Measurements from ENCODE around the gene VHLL.

The VHLL gene

DNA sequence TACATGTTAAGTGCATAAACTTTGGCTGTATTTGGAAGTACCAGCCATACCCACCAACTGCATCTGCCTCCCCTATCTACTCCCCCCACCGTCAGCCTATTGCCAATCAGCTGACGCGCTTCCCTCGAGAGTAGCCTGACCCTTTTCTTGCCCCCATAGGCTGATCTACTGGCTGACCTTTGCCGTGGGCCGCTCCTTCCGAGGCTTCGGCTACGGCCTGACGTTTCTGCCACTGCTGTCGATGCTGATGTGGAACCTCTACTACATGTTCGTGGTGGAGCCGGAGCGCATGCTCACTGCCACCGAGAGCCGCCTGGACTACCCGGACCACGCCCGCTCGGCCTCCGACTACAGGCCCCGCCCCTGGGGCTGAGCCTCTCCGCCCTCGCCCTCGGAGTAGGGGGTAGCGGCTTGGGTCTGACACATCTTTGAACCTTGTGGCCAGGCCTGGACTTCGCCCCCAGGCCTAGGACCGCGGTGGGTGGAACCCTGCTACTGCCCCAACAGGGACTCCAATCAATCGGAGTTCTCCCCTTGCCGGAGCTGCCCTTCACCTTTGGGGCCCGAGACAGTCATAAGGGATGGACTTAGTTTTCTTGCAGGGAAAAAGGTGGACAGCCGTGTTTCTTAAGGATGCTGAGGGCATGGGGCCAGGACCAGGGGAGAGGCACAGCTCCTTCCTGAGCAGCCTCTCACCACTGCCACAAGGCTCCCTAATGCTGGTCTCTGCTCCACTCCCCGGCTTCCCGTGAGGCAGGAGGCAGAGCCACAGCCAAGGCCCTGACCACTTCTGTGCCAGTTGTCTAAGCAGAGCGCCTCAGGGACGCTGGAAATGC is 7.7 kb downstream of the VHLL start:
- peak in 1 of 3 experiments; percentile 82 for DNase-seq

DNA sequence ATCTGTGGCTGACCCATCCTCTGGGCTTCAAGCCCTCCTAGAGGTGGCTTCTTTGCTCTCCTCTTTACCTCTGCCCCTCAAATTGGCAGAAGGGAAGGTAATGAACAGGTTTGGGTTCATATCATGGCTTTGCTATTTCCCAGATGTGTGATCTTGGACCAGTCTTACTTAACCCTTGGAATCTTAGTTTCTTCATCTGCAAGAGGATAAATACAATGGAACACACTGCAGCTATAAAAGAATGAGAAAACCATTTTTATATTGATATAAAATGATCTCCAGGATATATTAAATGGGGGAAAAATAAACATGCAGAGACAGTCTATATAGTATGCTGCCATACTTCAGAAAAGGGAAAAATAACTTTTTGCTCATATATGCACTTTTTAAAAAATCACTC is 9.2 kb downstream of the VHLL start:
- no peak for DNase-seq

DNA sequence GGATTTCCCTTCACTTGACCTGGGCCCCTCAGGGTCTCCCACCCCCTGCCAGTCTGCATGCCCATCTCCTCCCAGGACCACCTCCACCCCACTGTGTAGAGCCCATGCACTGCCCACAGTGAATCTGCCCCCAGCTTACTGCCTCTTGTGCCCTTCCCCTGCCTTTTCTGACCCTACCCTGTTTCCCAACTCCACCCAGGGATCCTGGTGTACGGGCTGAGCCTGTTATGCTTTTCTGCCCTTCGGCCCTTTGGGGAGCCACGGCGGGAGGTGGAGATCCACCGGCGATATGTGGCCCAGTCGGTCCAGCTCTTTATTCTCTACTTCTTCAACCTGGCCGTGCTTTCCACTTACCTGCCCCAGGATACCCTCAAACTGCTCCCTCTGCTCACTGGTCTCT is 13.0 kb downstream of the VHLL start:
- DNase-seq, result no peak

DNA sequence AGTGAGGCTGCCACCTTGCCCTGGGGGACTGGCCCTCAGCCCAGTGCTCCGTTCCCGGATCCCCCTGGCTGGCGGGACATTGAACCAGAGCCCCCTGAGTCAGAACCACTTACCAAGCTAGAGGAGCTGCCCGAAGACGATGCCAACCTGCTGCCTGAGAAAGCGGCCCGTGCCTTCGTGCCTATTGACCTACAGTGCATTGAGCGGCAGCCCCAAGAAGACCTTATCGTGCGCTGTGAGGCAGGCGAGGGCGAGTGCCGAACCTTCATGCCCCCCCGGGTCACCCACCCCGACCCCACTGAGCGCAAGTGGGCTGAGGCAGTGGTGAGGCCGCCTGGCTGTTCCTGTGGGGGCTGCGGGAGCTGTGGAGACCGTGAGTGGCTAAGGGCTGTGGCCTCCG is 13.7 kb downstream of the VHLL start:
- DNase-seq, result no peak

DNA sequence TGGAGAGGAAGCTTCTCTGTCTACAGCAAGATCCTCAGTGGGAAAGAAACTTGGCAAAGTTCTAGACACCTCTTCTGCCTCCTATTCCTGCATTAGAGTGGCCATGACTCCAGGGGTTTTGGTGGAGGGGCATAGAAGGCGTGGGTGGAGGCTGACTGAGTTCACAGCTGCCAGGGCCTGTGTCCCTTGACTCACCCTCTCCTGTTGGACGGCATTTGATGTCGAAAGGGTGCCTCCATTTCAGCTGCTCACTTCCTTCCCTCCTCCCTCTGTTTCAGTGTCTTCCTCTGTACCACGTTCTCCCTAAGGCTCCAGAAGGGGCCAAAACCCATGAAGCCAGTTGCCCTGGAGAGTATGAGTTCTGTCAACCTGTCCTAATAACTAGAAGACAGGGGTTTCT is 14.3 kb downstream of the VHLL start:
- no peak for DNase-seq

DNA sequence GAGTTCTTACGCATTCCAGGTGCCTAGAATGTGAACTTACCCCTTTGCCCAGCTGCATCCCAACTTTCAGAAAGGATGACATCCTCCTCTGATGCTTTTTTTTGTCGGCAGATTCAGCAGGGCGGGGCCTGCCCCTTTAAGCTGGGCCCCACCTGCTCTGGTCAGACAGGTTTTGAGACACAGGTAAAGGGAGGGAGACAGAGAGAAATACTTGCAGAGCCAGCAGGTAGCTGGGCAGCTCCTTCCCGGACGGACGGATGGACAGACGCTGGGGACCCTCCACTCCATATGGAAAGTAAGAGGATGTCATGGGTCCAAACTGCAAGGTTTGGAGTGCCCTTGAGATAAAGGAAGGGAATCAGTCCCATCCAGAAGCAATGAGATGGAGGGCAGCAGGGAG is 15.0 kb downstream of the VHLL start, which contains the start of gene TMEM79:
Gene TMEM79 (plus strand): TSS at position 214 of the 400 bp plus-strand sequence. CDS start 902 bp downstream, outside the sequence.
- no peak for DNase-seq

DNA sequence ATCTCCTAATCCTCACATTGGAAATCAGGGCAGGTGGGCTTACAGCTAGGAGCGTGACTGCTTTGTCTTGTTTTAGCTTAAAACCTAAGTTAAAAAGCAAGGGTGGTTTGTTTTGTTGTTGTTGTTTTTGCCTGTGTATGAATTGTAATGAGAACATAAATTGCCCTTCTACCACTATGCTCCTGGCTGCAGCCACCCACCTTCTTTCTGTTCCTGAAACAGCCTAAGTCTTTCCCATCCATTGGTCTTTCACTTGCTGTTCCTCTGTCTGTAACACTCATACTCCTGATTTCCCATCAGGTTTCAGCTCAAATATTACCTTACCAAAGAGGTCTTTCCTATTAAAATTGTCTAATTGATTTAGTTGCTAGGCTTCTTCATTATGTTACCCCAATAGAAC is 15.6 kb downstream of the VHLL start:
- DNase-seq, result no peak

DNA sequence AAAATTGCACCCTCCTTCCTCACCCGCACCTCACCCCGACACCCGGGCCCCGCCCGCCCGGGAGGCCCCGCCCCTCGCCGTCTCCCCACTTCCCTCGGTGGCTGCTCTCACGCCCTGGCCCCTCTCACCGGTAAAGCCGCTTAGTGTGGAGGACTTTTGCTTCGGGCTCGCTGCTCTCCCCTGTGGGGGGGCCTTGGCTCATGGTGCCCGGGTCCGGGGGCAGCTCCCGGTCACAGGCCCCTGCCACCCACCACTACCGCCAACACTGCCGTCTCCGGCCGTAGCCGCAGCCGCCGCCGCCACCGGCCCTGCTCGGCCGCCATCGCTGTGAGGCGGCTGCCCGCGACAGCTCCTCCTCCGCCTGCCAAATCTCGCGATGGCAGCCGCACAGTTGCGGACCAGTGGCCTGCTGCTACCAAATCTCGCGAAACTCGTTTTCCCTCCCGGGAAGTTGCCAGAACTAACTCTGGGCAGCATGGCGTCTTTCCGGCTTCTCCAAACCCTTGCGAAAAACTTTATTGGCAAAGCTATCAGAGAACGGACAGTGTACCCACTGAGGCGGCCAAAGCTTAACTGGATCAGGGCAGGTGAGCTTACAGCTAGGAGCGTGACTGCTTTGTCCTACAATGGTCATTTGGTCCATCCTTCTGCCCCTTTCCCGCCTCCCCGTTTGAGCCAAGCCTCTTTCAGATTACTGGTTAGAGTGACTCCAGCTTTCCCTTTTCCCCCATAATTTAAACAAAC is 16.5 kb downstream of the VHLL start, which contains the start of gene SMG5:
Gene SMG5 (minus strand): TSS at position 347 of the 744 bp plus-strand sequence. CDS start 145 bp downstream, at position 202.
- DNase-seq, result peak; percentile 96 to 100 (median 99)

DNA sequence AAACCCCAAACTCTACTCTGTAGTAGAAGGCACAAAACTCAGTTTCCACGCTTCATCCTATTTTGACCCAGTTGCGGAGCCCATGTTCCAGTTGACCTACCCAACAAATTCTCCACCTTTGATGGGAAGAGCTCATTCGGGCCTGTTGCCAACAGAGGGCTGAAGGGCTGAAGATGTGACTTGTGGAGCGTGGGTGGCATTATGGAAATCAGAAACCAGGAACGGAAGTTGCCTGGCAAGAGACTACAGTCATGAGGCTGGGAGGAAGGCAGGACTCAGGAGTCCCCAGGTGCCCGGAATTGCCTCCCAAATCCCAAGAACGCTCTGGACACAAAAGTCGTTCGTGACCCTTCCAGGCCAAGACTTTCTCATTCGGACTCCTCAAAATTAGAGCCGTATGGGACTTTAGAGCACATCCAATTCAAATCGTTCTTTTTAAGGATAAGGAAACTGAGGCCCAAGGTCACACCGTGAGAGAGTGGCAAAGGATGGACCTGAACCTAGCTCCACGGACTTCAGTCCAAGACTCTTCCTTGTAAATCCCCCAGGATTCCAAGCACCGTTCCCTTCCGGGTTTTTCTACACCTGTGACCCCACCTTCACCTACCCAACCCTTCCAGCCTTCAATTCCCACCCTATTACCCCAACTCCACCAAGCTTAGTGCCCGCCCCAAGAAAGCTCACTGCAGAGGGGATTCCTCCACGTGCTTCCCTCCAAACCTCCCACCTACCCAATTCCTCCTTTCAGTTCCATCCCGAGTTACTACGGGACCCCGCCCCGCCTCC is 17.2 kb downstream of the VHLL start:
- DNase-seq, result peak; percentile 60 to 70 (median 66)

DNA sequence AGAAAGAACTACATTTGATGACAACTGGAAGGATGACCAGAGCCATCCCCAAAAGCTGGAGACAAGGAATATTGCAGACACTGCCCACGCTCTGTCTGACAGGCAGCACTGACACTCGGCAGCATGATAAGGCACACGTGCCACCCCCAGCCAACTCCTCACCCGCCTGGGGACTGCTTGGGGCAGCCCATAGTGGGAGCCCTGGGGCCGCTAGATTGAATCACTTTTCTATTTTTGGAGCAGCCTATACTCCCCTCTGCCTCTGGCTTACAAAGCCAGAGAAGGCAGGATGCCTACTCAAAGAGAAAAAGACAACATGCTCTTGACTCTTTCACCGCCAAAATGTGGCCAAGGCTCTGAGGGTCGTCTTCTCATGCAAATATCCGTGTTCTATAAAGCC is 17.8 kb downstream of the VHLL start:
- no peak for DNase-seq

DNA sequence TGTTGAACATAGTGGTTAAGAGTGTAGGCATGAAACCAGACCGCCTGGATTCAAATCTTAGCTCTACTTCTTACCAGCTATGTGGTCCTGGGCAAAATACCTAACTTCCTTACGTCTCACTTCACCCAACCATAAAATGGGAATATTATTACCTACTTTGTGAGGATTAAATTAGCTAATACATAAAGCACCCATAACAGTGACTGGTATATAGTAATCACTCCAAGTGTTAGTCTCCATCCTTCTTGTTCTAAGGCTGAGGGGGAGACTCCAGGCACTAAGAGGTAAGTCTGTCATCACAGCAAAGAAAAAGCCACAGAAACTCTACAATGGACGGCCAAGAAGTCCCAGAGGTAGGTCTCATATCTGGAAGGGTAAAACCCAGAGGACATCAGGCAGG is 19.3 kb downstream of the VHLL start:
- no peak for DNase-seq

DNA sequence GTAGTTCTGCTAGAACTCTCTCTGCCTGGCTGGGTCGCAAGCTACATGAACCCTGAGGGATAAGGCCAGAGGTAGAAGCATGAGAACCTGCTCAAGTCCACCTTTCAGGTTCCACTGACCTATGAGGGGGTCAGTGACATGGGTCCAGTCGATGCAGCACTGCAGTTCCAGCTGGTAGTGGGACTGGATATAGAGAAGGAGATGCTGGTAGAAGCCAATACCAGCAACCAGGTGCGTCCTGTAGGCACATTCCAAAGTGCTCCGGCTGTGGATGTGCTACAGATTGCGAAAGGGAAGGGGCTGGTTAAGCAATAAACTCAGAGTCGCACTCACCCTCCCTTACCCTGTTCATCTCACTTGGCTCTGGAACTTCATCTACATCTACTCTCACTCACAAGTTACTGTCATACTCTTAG is 22.1 kb downstream of the VHLL start:
- DNase-seq, result no peak

DNA sequence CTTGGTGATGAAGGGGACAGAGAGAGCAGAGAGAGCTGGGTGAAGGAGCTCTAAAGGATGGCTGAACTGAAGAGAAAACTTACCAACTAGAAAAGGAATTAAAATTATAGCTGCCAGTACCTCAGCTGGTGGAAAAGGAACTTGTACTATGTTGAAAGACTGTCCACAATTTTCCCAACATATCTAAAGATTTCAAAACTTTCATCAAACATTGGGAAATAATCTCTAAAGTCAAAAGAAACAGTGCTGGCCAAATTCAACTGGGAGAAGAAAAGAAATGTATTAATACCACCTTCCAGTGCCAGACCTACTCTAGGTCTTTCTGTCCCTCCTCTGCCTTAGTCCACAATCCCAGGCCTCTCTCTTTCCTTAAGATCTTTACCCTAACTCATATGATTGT is 22.6 kb downstream of the VHLL start:
- no peak for DNase-seq

DNA sequence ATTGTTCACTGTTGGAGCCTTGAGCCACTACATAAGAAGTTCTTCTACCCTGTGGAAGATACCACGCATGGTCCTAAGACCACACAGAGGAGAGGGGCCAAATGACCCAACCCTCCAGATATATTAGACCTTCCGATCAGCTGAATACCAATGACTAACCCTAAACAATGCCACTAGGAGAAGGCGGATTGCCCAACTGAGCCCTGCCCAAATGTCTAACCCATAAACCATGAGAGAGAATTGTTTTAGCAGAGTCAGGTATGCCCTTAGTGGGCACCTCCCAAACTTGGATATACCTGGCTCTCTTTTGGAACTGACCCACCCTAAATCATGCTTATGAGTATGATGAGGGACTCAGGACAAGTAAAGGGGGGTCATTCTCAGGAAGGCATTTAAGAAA is 28.8 kb downstream of the VHLL start:
- no peak for DNase-seq

DNA sequence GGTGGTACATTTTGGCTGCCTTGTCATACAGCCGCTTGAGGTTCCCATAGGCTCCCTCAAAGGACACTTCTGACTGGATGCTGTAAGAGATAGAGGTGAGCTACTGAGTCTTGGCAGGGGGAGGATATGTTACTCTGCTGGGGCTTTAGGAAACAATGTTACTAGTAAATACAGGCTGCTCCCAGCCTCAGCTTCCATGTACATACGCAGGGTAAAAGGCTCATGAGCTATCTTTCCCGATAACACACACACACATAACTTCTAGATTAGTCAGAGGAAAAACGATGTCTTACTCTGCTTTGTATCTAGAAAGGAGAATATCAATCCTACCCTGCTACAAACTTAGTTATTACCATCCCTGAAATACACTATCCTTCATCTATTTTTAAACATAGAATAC is 30.8 kb downstream of the VHLL start:
- no peak for DNase-seq

DNA sequence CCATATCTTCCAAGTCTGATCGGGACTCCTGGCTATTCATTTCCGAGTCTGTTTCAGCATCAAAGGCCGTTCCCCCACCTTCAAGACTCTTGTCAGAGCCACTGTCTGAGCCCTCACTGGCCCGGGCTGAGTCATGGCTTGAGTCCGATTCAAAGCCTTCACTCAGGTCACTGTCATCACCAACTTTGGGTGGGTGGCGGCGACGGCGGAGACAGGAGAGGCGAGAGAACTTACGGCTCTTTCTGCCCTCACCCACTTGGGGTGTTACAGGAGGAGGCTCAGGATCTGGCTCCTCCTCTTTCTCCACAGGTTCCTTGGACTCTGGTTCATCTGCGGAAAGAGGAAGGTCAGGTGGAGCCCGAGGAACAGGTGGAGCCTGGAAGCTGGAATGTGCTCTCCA is 33.1 kb downstream of the VHLL start:
- no peak for DNase-seq

DNA sequence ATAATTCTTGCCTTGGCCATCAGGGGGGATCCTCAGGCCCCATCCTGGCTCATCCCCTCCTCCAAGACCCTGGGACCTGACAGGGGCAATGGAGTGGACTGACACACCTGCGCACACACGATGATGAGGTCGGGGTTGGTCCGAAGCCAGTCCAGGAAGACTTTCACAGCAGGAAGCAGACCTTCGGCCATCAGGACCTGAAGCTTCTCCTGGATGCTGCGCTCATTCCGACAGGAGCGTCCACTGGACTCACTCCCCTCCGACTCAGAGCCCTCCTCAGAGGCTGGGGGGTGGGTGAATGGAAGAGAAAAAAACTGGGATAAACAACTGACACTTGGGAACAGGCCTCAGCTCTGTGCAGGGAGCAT is 35.8 kb downstream of the VHLL start:
- DNase-seq, result no peak

DNA sequence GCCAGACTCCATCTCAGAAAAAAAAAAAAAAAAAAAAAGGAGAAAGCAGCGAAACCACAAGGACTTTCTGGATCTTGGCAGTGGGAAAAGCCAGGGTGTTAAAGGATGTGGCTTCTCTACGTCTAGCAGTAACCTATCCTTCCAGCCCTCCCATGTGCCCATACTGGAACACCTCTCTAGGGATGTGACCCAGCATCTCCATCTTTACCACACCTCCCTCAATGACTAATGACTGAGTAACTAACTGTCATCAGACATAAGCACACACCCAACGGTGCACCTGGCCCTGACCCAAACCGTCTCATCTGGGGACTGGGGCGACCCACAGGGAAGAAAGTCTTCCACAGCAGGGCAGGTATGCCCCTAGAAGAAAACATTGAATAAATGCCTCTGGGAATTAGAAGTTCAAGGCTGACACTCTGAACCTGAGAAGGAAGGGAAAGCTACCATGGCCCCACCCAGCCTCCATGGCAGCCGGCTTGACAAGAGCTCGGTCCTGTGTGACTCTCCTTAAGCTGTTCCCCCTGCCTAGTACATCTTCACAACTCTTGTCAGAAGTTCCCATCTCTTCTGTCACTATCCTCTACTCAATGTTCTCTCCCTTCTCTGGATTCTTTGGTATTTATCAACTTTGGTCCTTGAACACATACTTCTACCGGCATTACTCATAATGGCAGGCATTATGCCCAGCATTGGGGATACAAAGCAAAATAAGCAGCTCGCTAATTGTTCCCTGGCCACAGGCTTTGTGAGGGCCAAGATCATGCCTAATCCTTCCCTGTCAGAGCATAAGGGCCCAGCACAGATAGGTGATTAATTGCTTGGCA is 36.4 kb downstream of the VHLL start:
- DNase-seq, result no peak

DNA sequence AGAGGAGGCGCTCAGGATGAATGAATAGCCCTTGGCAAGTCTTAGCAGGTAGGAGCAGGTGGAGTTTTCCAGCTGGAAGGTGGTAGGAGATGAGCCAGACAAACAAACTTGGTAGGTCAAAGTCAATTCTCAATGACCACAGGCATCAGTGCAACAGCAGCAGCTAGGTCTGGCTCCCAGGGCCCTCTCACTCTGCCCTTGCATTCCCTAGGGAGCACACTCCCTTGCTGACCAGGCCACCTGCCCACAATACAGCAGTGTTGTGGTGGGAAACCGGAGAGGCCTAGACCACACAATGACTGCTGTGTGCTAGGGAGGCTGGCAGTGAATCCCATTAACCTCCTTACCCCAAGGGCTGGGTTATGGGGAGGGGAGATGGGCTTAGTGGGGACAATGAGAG is 38.2 kb downstream of the VHLL start:
- no peak for DNase-seq

DNA sequence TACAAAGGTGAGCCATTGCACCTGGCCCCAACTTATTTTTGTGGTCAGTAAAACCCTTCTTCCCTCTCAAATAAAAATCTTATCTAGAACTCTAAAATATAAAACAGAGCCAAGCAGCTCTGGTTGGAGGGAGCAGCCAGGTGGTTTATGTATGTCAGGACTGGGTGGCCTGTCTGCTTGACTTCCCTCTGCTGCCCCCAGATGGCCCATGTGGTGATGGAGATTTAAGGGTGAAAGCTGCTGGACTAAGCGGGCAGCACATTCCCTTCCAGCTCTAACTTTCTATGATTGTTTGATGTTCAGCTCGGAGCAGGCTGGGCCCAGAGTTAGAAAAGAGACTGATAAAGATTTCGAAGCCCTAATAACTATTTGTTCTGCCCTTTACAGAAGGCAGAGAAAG is 39.3 kb downstream of the VHLL start:
- no peak for DNase-seq

DNA sequence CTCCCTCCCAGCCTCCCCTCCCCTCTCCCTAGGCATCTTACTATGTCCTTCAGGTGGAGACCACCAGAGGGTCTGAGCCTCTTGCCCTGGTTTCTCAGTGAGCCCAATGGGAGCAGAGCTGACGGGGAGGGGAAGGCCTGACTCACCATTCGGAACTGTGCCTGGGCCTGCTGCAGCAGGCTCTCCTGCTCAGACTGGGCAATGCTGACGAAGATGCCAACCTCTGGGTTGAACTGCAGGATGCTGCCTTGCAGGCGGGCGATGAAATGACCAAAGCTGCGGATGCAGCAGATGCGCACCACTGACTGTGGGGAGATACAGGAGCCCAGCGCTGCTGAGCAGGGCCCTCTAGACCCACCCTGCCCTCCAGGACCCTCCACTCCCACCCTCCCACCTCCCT is 40.2 kb downstream of the VHLL start:
- no peak for DNase-seq

DNA sequence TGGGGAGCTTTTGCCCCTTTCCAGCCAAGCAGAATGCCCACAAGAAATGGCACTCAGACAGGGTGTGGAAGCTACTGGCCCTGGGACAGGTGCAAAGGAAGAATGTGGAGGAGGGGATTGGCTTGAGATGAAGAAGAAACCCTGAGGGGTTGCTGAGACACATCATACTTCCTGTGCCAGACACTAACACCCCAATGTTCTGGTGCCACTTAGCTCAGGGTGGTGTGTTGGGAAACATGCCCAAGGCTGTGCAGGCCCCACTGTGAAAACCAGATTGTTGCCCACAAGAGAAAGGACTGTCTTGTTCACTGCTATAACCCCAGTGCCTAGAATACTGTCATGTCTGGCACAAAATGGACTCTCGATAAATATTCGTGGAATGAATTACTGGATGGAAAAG is 41.4 kb downstream of the VHLL start:
- DNase-seq, result no peak

DNA sequence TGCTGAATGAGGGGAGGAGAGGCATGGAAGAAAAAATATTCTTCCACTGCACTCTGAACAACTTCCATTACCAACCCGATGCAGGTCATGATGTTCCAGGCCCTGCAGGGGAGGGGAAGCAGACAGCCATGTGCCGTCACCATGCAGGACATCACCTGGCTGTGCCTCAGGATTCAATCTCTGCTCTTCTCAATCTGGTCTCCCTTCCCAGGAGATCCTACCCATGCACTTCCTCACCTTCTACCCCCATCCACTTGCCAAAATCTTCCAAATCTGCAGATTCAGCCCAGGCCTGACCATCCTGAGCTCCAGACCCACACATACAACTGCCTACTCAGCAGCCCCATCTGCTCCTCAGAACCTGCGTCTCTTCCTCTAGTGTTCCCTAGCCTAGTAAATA is 45.5 kb downstream of the VHLL start:
- no peak for DNase-seq

All from NCI-H1417 (cell line).